Uterus (tissue), 4 donors: ENCODE data around the gene ZNF497. TPM values are rescaled to one million over a fixed set of nuclear protein-coding genes. Genes with fewer than 3 reads are reported as not detected.
A peak's percentile ranks its signal among the peaks of the same experiment; 100 is the strongest.

Experiments used
- DNase-seq, 2 donors: peaks; one replicate each; pipeline ENCODE4 v3.0.0-alpha.2; 2019 to 2020
- H3K27ac ChIP-seq, 2 donors: fragments of 200-600 bp; sonication (generic); 1 replicate in 1 of 2; 2 replicates in 1 of 2; pipeline ENCODE4 v1.5.1; 2016 to 2018
- H3K27me3 ChIP-seq, 2 donors: fragments of 200-600 bp; sonication (generic); one replicate each; pipeline ENCODE4 v1.5.1; 2018 to 2019; ENCODE audit warnings: control low read depth in 1 of 2
- H3K36me3 ChIP-seq, 2 donors: fragments of 200-600 bp; sonication (generic); one replicate each; pipeline ENCODE4 v1.5.1; 2019; ENCODE audit warnings: control low read depth in 1 of 2
- H3K4me1 ChIP-seq, 2 donors: fragments of 200-600 bp; sonication (generic); one replicate each; pipeline ENCODE4 v1.5.1; 2018 to 2019; ENCODE audit warnings: control low read depth in 1 of 2
- H3K4me3 ChIP-seq, 2 donors: fragments of 200-600 bp; sonication (generic); 1 replicate in 1 of 2; 2 replicates in 1 of 2; pipeline ENCODE4 v1.5.1; 2018 to 2019; ENCODE audit warnings: mild to moderate bottlenecking in 1 of 2
- H3K9me3 ChIP-seq, 2 donors: fragments of 200-600 bp; sonication (generic); one replicate each; pipeline ENCODE4 v1.5.1; 2019; ENCODE audit warnings: control low read depth in 1 of 2
- CTCF ChIP-seq, 4 experiments: fragments of 200-600 bp in 2 of 4; fragments of 450-650 bp in 2 of 4; sonication (generic) in 2 of 4; IDR thresholded peaks; one replicate each; pipeline ENCODE4 v1.5.1; 2016 to 2019; ENCODE audit warnings: antibody characterized with exemption in 4 of 4, mild to moderate bottlenecking in 2 of 4, moderate library complexity in 1 of 4
- POLR2A ChIP-seq, 2 donors: fragments of 450-650 bp; IDR thresholded peaks; one replicate each; pipeline ENCODE4 v1.6.1; 2016; ENCODE audit warnings: antibody characterized with exemption in 2 of 2, mild to moderate bottlenecking in 1 of 2, moderate library complexity in 1 of 2
- intact Hi-C: fragments of 100-400 bp; cut with DNase I; formaldehyde crosslinking; loops from one replicate; pipeline ENCODE4 v1.15.1; 2023; ENCODE audit warnings: low total_unique reads
- total RNA-seq, 4 donors: library from RNA; depleted of rRNA in 3 of 4; stranded (reverse); fragments of >200 nt in 3 of 4; gene quantifications; one replicate each; pipeline versions ENCODE4 v1.1.0 to v1.2.4, GENCODE V29; 2014 to 2023
- donor health status: DM: yes; HTN: yes; CAD: no.

Gene ZNF497
- total RNA-seq, 4 donors from 2014 or later, result 3.4 to 7.2 (median 6.8) TPM; not detected in 1

- Histone ChIP-seq H3K9me3 (no peaks in the 10 kb centered on the region), H3K4me3 (peak overlapping the region in 1 of 2 donors; percentile 88), H3K27me3 (no peaks in the 10 kb centered on the region), H3K36me3 (no peaks in the 10 kb centered on the region), H3K4me1 (peaks cover 5 to 21% of the 10 kb centered on the region in 2 donors), H3K27ac (peak overlapping the region; percentile 92 to 97)
- intact Hi-C loops, result no loop called here
- TF ChIP-seq POLR2A (IDR thresholded peaks at IDR 0.05) (no peak), CTCF (IDR thresholded peaks at IDR 0.05) (no peak)
- DNase-seq, result no peak
These were observed 22.9 kb upstream of the ZNF497 start for GRCh38 chr19:58385313-58385890.

GRCh38 chr19:58382997-58383603, 20.5 kb upstream of the ZNF497 start:
- Histone ChIP-seq H3K36me3 (no peaks in the 10 kb centered on the region), H3K4me1 (peaks cover 3 to 23% of the 10 kb centered on the region in 2 donors), H3K27me3 (no peaks in the 10 kb centered on the region), H3K4me3 (no peak overlapping the region), H3K9me3 (no peaks in the 10 kb centered on the region), H3K27ac (no peak overlapping the region)
- intact Hi-C loops, result no loop called here
- no peak for DNase-seq
- TF ChIP-seq POLR2A (IDR thresholded peaks at IDR 0.05) (no peak), CTCF (IDR thresholded peaks at IDR 0.05) (no peak)

DNA sequence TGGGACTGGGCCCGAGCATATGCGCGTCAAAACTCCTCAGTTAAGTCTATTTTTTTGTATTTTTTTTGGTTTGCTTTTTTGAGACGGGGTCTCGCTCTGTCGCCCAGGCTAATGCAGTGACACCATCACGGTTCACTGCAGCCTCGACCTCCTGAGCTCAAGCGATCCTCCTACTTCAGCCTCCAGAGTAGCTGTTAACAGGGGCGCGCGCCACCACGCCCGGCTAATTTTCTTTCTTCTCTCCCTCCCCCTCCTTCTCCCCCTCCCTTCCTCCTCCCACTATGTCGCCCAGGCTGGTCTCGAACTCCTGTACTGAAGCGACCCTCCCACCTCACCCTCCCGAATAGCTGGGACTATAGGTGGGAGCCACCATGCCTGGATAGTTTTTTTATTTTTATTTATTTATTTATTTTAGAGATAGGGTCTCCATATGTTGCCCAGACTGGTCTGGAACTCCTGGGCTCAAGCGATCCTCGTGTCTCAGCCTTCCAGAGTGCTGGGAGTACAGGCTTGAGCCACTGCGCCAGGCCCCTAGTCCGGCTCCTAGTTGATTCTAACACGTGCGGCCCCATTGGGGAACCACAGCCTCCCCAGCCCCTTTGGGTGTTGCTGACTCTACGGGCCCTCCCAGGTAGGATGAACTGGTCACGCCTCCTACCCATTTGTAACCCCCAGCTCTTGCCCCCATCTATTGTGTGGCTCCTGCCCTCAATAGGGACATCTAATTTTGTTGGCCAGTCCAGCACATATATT, 19.1 kb upstream of the ZNF497 start:
- Histone ChIP-seq H3K36me3 (no peaks in the 10 kb centered on the region), H3K4me1 (peaks cover 0 to 16% of the 10 kb centered on the region in 2 donors), H3K27ac (peak overlapping the region; percentile 91 to 96), H3K4me3 (peak overlapping the region; percentile 42 to 89), H3K27me3 (no peaks in the 10 kb centered on the region), H3K9me3 (no peaks in the 10 kb centered on the region)
- no peak for DNase-seq
- intact Hi-C loops, result no loop called here
- TF ChIP-seq CTCF (IDR thresholded peaks at IDR 0.05) (no peak), POLR2A (IDR thresholded peaks at IDR 0.05) (no peak)

GRCh38 chr19:58380662-58381459, 18.3 kb upstream of the ZNF497 start, which contains the start of gene ZNF837:
TSS of gene ZNF837 (minus strand) at chr19:58381030. CDS start at chr19:58369332, 11,698 bp downstream.
- intact Hi-C loops, result no loop called here
- H3K27ac ChIP-seq, result peak within 1 kb of the TSS; percentile 91 to 96
- peak within 1 kb of the TSS; percentile 42 to 89 for H3K4me3 ChIP-seq
- H3K4me1 ChIP-seq, result peaks cover 0 to 12% of the 10 kb centered on the region in 2 donors
- no peaks in the 10 kb centered on the region for H3K36me3 ChIP-seq
- TF ChIP-seq CTCF (IDR thresholded peaks at IDR 0.05) (peak in 2 of 4 experiments; percentile 30 to 38), POLR2A (IDR thresholded peaks at IDR 0.05) (peak; percentile 66 to 91)
- H3K9me3 ChIP-seq, result no peaks in the 10 kb centered on the region
- peak; percentile 98 to 100 for DNase-seq
- H3K27me3 ChIP-seq, result no peaks in the 10 kb centered on the region
